Nephron (organoid): ENCODE data around the gene ESRRA.

Experiments
- H3K27ac Mint-ChIP-seq, 3 experiments: 2 replicates each; pipeline ENCODE4 v1.8.0; 2020; ENCODE audit warnings: mixed read lengths in 3 of 3, mild to moderate bottlenecking in 2 of 3, moderate library complexity in 1 of 3
- H3K27me3 Mint-ChIP-seq: 2 replicates; pipeline ENCODE4 v1.8.0; 2021; ENCODE audit warnings: low read depth, mild to moderate bottlenecking, moderate library complexity, mixed read lengths
- H3K36me3 Mint-ChIP-seq: 2 replicates; pipeline ENCODE4 v1.8.0; 2020; ENCODE audit warnings: low read depth, mixed read lengths
- H3K4me1 Mint-ChIP-seq: 2 replicates; pipeline ENCODE4 v1.8.0; 2020; ENCODE audit warnings: mixed read lengths
- H3K4me3 Mint-ChIP-seq, 3 experiments: 2 replicates each; pipeline ENCODE4 v1.8.0; 2020; ENCODE audit warnings: mild to moderate bottlenecking in 3 of 3, mixed read lengths in 3 of 3, moderate library complexity in 2 of 3
- H3K9me3 Mint-ChIP-seq: 2 replicates; pipeline ENCODE4 v1.8.0; 2020; ENCODE audit warnings: mixed read lengths
- TF ChIP-seq, protein P1 (sequence below), 3 experiments: fragments of 200-600 bp; sonication (generic); IDR thresholded peaks; one replicate each; pipeline ENCODE4 v1.5.0; 2021; ENCODE audit warnings: antibody characterized with exemption in 3 of 3; ENCODE audit not compliant: unreplicated experiment in 3 of 3

ESRRA gene

DNA sequence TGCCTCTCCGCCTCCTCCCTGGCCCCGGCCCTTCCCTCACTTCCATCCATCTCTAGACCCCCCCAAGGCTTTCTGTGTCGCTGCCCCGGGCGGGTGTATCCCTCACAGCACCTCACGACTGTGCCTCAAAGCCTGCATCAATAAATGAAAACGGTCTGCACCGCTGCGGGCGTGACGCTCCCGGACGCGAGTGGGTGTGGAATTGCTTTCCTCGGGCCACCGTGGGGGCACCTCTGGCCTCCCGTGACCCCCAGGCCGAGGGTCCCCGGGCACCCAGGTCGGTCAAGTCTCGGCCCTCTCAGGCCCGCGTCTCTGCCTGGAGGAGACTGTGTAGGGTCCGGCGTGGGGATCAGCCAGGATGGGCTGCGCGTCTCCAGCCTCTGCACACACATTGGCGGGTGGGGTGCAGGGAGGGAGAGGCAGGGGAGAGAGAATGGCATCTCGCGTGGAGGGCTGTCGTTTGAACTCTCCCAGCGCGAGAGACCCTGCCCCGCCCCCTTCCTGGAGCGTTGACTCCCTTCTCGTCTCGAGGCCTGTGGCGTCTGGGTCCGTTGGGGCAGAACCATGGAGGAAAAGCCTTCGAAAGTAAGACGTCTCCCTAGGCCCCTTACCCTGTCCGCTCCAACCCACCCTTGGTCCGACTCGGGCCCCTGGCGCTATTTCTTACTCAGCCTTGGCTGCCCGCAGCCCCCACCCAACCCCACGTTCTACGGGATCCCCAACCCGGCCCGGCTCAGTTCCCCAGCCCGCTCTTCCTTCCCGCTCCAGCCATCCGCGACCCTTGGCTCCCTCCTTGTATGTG lies 5.3 kb upstream of the ESRRA start, which contains the start of gene CATSPERZ:
TSS of gene CATSPERZ (plus strand) at position 512 of the 802 bp plus-strand sequence. CDS start at position 565, 53 bp downstream.
- H3K4me3 Mint-ChIP-seq = peak within 1 kb of the TSS; percentile 62 to 76 (median 75)

GRCh38 chr11:64303109-64304031 lies 2.0 kb upstream of the ESRRA start:
- Mint-ChIP-seq H3K9me3 (no peaks in the 10 kb centered on the region), H3K27ac (no peak overlapping the region), H3K4me1 (peaks cover 26% of the 10 kb centered on the region), H3K4me3 (peak overlapping the region; percentile 93 to 94 (median 93)), H3K27me3 (peaks cover 60% of the 10 kb centered on the region), H3K36me3 (no peaks in the 10 kb centered on the region)
- TF ChIP-seq, protein P1, sequence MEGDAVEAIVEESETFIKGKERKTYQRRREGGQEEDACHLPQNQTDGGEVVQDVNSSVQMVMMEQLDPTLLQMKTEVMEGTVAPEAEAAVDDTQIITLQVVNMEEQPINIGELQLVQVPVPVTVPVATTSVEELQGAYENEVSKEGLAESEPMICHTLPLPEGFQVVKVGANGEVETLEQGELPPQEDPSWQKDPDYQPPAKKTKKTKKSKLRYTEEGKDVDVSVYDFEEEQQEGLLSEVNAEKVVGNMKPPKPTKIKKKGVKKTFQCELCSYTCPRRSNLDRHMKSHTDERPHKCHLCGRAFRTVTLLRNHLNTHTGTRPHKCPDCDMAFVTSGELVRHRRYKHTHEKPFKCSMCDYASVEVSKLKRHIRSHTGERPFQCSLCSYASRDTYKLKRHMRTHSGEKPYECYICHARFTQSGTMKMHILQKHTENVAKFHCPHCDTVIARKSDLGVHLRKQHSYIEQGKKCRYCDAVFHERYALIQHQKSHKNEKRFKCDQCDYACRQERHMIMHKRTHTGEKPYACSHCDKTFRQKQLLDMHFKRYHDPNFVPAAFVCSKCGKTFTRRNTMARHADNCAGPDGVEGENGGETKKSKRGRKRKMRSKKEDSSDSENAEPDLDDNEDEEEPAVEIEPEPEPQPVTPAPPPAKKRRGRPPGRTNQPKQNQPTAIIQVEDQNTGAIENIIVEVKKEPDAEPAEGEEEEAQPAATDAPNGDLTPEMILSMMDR (IDR thresholded peaks at IDR 0.05; ENCODE audit: unreplicated experiment in 3 of 3) = no peak

More for the DNA sequence above, 5.3 kb upstream of the ESRRA start, which contains the start of gene CATSPERZ:
- Mint-ChIP-seq H3K4me1 (peaks cover 14% of the 10 kb centered on the region), H3K36me3 (no peaks in the 10 kb centered on the region), H3K27ac (no peak within 1 kb of the TSS), H3K27me3 (peaks cover 91% of the 10 kb centered on the region), H3K9me3 (no peaks in the 10 kb centered on the region)
- TF ChIP-seq, protein P1 (IDR thresholded peaks at IDR 0.05; ENCODE audit: unreplicated experiment in 3 of 3) = no peak

DNA sequence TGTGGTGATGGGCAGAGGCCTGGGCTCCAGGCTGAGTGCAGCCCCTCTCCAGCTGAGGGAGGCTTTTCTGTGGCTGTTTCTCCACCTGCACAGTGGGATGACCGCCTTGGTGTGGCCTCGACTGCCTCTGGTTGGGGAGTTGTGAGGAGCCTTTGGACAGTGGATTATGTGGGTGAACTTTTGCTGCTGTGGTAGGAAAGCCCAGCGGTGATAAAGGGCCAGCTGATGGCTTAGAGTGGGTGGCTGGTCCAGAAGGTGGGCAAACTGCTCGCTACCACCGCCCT lies 1.4 kb upstream of the ESRRA start:
- no peaks in the 10 kb centered on the region for H3K9me3 Mint-ChIP-seq
- H3K36me3 Mint-ChIP-seq = no peaks in the 10 kb centered on the region
- TF ChIP-seq, protein P1 (IDR thresholded peaks at IDR 0.05; ENCODE audit: unreplicated experiment in 3 of 3) = no peak
- peak overlapping the region; percentile 69 to 97 (median 94) for H3K27ac Mint-ChIP-seq
- peaks cover 54% of the 10 kb centered on the region for H3K27me3 Mint-ChIP-seq
- peak overlapping the region; percentile 93 to 94 (median 93) for H3K4me3 Mint-ChIP-seq
- peaks cover 26% of the 10 kb centered on the region for H3K4me1 Mint-ChIP-seq

DNA sequence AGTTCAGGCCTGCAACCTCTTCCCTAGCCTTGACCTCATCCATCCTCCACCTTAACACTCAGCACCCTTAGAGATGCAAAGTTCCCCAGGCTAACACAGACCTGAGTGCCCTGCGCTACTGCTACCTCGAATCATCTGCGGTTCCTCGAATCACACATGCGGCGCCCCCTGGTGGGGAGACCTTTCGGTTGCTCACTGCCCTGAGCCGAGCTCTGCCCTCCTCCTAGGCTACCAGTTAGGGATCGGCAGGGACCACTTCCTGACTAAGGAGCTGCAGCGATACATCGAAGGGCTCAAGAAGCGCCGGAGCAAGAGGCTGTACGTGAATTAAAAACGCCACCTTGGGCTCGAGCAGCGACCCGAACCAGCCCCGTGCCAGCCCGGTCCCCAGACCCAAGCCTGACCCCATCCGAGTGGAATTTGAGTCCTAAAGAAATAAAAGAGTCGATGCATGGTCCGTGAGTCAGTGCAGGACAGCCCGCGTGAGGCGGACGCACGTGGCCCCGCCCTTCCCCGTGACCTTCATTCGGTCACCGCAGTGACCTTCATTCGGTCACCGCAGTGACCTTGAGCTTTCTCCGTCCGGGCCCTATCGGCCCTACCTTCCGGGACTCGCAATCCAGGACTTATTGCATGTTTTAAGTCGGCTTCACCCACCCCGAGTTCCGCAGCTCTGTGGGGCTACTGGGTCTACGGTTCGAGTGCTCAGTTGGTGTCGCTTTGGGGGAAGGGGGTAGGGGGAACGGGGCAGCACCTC lies 830 bp upstream of the ESRRA start:
- Mint-ChIP-seq H3K9me3 (no peaks in the 10 kb centered on the region), H3K27me3 (peaks cover 49% of the 10 kb centered on the region), H3K27ac (peak overlapping the region; percentile 69 to 97 (median 94)), H3K4me1 (peaks cover 26% of the 10 kb centered on the region), H3K36me3 (no peaks in the 10 kb centered on the region), H3K4me3 (peak overlapping the region; percentile 93 to 94 (median 93))
- TF ChIP-seq, protein P1 (IDR thresholded peaks at IDR 0.05; ENCODE audit: unreplicated experiment in 3 of 3) = peak; percentile 83 to 86 (median 86)

GRCh38 chr11:64305691-64306562 lies 603 bp downstream of the ESRRA start:
- TF ChIP-seq, protein P1 (IDR thresholded peaks at IDR 0.05; ENCODE audit: unreplicated experiment in 3 of 3) = peak in 1 of 3 experiments; percentile 44
- Mint-ChIP-seq H3K36me3 (peaks cover 2% of the 10 kb centered on the region), H3K4me3 (peak overlapping the region; percentile 93 to 97 (median 95)), H3K27ac (peak overlapping the region; percentile 76 to 94 (median 81)), H3K27me3 (peaks cover 34% of the 10 kb centered on the region), H3K9me3 (no peaks in the 10 kb centered on the region), H3K4me1 (peaks cover 21% of the 10 kb centered on the region)
